Immature natural killer cell (primary cell): ENCODE results near the gene ANKRD22. TPM values are rescaled to one million over a fixed set of nuclear protein-coding genes. Genes with fewer than 3 reads are reported as not detected.
A peak's percentile ranks its signal among the peaks of the same experiment; 100 is the strongest.

Experiments used
- DNase-seq, 3 donors: peaks; one replicate each; pipeline ENCODE4 v3.0.0; 2022; ENCODE audit warnings: mixed read lengths in 1 of 3
- H3K27ac Mint-ChIP-seq, 6 donors: one replicate each; pipeline ENCODE4 v1.8.0; 2020; ENCODE audit warnings: mixed read lengths in 6 of 6, mild to moderate bottlenecking in 5 of 6, inconsistent platforms in 4 of 6, moderate library complexity in 3 of 6
- H3K27me3 Mint-ChIP-seq, 3 donors: one replicate each; pipeline ENCODE4 v1.8.0; 2020 to 2021; ENCODE audit warnings: low read depth in 3 of 3, mild to moderate bottlenecking in 3 of 3, mixed read lengths in 3 of 3, moderate library complexity in 3 of 3, inconsistent platforms in 1 of 3
- H3K36me3 Mint-ChIP-seq, 3 donors: one replicate each; pipeline ENCODE4 v1.8.0; 2020; ENCODE audit warnings: mixed read lengths in 3 of 3, inconsistent platforms in 2 of 3, mild to moderate bottlenecking in 2 of 3
- H3K4me1 Mint-ChIP-seq, 2 donors: one replicate each; pipeline ENCODE4 v1.8.0; 2020; ENCODE audit warnings: inconsistent platforms in 2 of 2, mild to moderate bottlenecking in 2 of 2, mixed read lengths in 2 of 2, moderate library complexity in 1 of 2
- H3K4me3 Mint-ChIP-seq, 5 donors: one replicate each; pipeline ENCODE4 v1.8.0; 2020; ENCODE audit warnings: mild to moderate bottlenecking in 5 of 5, mixed read lengths in 5 of 5, inconsistent platforms in 3 of 5, moderate library complexity in 3 of 5
- H3K9me3 Mint-ChIP-seq, 6 donors: one replicate each; pipeline ENCODE4 v1.8.0; 2020; ENCODE audit warnings: mild to moderate bottlenecking in 6 of 6, mixed read lengths in 6 of 6, inconsistent platforms in 4 of 6, moderate library complexity in 3 of 6
- polyA plus RNA-seq, 3 donors: library from polyadenylated mRNA; unstranded; fragments of 300-500 nt; fragmentation: Illumina TruSeq; gene quantifications; one replicate each; pipeline ENCODE4 v1.2.3, GENCODE V29; 2021

ANKRD22 gene
- polyA plus RNA-seq, 3 donors from 2014 or later: 0.84 to 1.2 TPM; not detected in 1

- Mint-ChIP-seq H3K4me3 (no peak overlapping the region), H3K27ac (no peak overlapping the region), H3K27me3 (no peaks in the 10 kb centered on the region), H3K36me3 (peaks cover 0 to 3% (median 0%) of the 10 kb centered on the region in 3 donors), H3K4me1 (peaks cover 8 to 17% of the 10 kb centered on the region in 2 donors), H3K9me3 (no peaks in the 10 kb centered on the region)
- DNase-seq: no peak
Observed at GRCh38 chr10:88819290-88819689, 32.4 kb downstream of the ANKRD22 start.

GRCh38 chr10:88813200-88813599 lies 38.4 kb downstream of the ANKRD22 start:
- no peaks in the 10 kb centered on the region for H3K36me3 Mint-ChIP-seq
- H3K9me3 Mint-ChIP-seq: no peaks in the 10 kb centered on the region
- DNase-seq: no peak
- peaks cover 8 to 11% of the 10 kb centered on the region in 2 donors for H3K4me1 Mint-ChIP-seq
- H3K27ac Mint-ChIP-seq: peak overlapping the region in 1 of 6 donors; percentile 22
- H3K4me3 Mint-ChIP-seq: no peak overlapping the region
- no peaks in the 10 kb centered on the region for H3K27me3 Mint-ChIP-seq

DNA sequence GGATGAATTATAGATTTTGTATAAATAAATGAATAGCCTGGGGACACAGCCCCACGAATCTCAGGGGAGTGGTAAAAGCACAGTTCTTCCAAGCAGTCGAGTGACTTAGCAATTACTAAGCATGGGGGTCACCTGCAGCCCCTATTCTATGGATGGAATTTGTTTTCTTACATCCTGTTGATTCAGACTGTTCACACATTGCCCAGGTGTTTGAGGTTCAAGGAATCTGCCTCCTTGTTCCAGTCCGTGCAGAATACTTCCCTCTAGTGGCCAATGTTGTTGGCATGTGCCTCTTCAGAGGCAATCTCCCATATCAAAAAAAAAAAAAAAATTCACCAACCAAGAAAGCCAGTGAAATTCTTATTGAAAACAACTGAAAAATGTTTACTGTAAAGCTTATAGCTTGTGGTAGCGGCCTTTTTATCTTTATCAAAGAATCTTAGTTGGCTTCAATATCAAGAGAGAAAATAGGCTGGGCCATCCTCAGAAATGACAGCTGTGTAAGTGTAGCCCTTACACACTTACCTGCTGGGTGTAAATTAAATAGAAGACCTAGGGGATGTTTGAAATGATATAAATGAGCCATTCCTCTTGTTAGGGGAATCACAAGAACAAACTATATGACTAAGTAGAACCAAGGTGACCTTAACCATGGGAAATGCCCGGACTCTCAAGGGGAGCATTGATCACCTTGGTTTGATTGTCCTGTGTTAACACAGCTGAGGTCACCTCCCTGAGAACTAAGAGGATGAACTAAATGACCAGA lies 41.3 kb downstream of the ANKRD22 start:
- DNase-seq: peak; percentile 50 to 57 (median 52)
- Mint-ChIP-seq H3K4me1 (peaks cover 8 to 11% of the 10 kb centered on the region in 2 donors), H3K4me3 (no peak overlapping the region), H3K36me3 (no peaks in the 10 kb centered on the region), H3K27me3 (no peaks in the 10 kb centered on the region), H3K27ac (peak overlapping the region in 1 of 6 donors; percentile 17), H3K9me3 (no peaks in the 10 kb centered on the region)

DNA sequence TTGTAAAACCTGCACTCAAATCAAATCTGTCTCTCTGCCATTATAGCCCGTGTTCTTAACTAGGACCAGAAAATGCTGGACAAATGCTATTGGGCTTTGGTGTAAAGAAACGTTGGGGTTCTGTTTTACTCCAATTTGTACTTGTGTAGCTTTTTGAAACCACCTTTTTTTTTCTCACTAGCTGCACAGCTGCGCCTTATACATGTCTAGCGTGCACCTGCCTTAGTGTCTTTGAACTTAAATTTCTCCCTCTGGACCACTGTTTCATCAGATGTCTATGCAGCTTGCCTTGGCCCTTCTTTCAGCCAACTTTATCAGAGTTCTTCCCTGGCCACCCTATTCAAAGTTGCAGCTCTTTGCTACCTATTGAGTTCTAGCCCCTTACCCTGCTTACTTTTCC lies 42.0 kb downstream of the ANKRD22 start:
- Mint-ChIP-seq H3K4me1 (peaks cover 8 to 11% of the 10 kb centered on the region in 2 donors), H3K4me3 (no peak overlapping the region), H3K27me3 (no peaks in the 10 kb centered on the region), H3K36me3 (no peaks in the 10 kb centered on the region), H3K27ac (peak overlapping the region in 1 of 6 donors; percentile 2), H3K9me3 (no peaks in the 10 kb centered on the region)
- no peak for DNase-seq

- Mint-ChIP-seq H3K36me3 (no peaks in the 10 kb centered on the region), H3K9me3 (no peaks in the 10 kb centered on the region), H3K27me3 (peaks cover 0 to 1% (median 0%) of the 10 kb centered on the region in 3 donors), H3K4me3 (no peak overlapping the region), H3K4me1 (peaks cover 8 to 14% of the 10 kb centered on the region in 2 donors), H3K27ac (peak overlapping the region in 1 of 6 donors; percentile 42)
- DNase-seq: no peak
Observed at GRCh38 chr10:88805924-88806323, 45.7 kb downstream of the ANKRD22 start.

GRCh38 chr10:88805361-88805760 lies 46.3 kb downstream of the ANKRD22 start:
- no peak overlapping the region for H3K27ac Mint-ChIP-seq
- H3K36me3 Mint-ChIP-seq: no peaks in the 10 kb centered on the region
- DNase-seq: no peak
- peaks cover 0 to 1% (median 0%) of the 10 kb centered on the region in 3 donors for H3K27me3 Mint-ChIP-seq
- H3K4me3 Mint-ChIP-seq: no peak overlapping the region
- no peaks in the 10 kb centered on the region for H3K9me3 Mint-ChIP-seq
- H3K4me1 Mint-ChIP-seq: peaks cover 7 to 17% of the 10 kb centered on the region in 2 donors

- Mint-ChIP-seq H3K4me3 (no peak overlapping the region), H3K27ac (no peak overlapping the region), H3K9me3 (no peaks in the 10 kb centered on the region), H3K4me1 (peaks cover 0 to 12% of the 10 kb centered on the region in 2 donors), H3K27me3 (peaks cover 0 to 1% (median 0%) of the 10 kb centered on the region in 3 donors), H3K36me3 (no peaks in the 10 kb centered on the region)
- DNase-seq: no peak
Observed at GRCh38 chr10:88804083-88804812, 47.4 kb downstream of the ANKRD22 start.

GRCh38 chr10:88803641-88804040 lies 48.0 kb downstream of the ANKRD22 start:
- no peak overlapping the region for H3K27ac Mint-ChIP-seq
- H3K4me1 Mint-ChIP-seq: peaks cover 0 to 12% of the 10 kb centered on the region in 2 donors
- H3K36me3 Mint-ChIP-seq: no peaks in the 10 kb centered on the region
- H3K4me3 Mint-ChIP-seq: no peak overlapping the region
- H3K9me3 Mint-ChIP-seq: no peaks in the 10 kb centered on the region
- peaks cover 0 to 1% (median 0%) of the 10 kb centered on the region in 3 donors for H3K27me3 Mint-ChIP-seq
- DNase-seq: no peak

DNA sequence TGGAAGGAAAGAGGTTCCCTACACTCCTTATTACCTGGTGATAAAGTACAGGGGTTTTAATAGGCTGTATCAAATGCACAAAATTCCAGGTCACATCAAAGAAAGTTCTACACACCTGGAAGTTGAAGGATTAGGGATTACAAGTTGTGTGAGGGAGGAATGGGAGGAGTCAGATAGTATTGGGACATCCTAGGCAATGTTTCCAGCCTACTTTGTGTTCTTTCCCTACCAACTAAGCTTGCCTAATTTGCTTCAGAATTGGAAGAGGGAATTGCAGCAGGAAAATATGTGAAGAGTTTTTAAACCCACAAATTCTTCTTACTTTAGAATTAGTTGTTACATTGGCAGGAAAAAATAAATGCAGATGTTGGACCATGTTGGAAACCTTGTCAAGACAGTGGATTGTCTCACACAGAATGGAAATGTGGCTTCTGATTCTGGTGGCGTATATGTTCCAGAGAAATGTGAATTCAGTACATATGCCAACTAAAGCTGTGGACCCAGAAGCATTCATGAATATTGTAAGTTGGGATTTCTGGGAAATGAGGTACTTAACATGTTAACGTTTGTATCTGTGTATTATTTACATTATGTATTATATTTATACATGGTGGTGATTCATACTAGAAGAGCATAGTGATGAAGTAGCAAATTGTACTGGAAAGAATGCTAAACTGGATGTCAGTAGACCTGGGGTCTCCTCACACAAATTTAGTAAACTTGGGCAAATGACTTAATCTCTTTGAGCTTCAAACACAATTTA lies 48.9 kb downstream of the ANKRD22 start, which contains the start of gene LIPM:
Gene LIPM (plus strand): TSS at position 208 of the 763 bp plus-strand sequence. CDS start 167 bp downstream, at position 375.
- Mint-ChIP-seq H3K4me1 (peaks cover 0 to 12% of the 10 kb centered on the region in 2 donors), H3K4me3 (no peak within 1 kb of the TSS), H3K36me3 (no peaks in the 10 kb centered on the region), H3K9me3 (no peaks in the 10 kb centered on the region), H3K27ac (no peak within 1 kb of the TSS), H3K27me3 (peaks cover 0 to 3% (median 0%) of the 10 kb centered on the region in 3 donors)
- no peak for DNase-seq

GRCh38 chr10:88800152-88801125 lies 51.2 kb downstream of the ANKRD22 start:
- DNase-seq: no peak
- H3K27ac Mint-ChIP-seq: no peak overlapping the region
- no peak overlapping the region for H3K4me3 Mint-ChIP-seq
- peaks cover 0 to 3% (median 2%) of the 10 kb centered on the region in 3 donors for H3K27me3 Mint-ChIP-seq
- H3K9me3 Mint-ChIP-seq: no peaks in the 10 kb centered on the region
- peaks cover 0 to 12% of the 10 kb centered on the region in 2 donors for H3K4me1 Mint-ChIP-seq
- no peaks in the 10 kb centered on the region for H3K36me3 Mint-ChIP-seq

DNA sequence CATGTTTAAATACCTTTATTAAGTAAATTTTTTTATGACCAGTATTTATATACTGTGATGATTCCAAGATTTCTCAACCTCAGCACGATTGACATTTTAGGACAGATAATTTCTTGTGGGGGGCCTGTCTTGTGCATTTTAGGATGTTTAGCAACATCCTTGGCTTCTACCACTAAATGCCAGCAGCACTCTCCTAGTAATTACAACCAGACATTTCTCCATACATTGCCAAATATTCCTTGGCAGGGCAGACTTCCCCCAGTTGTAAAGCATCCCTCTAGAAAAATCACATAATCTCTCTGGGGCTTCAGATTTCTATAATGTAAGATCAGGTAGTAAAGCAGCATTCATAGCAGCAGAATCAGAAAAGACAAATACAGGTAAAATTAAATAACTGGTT lies 56.9 kb downstream of the ANKRD22 start:
- H3K4me1 Mint-ChIP-seq: peaks cover 12 to 24% of the 10 kb centered on the region in 2 donors
- no peak overlapping the region for H3K4me3 Mint-ChIP-seq
- no peaks in the 10 kb centered on the region for H3K9me3 Mint-ChIP-seq
- H3K27ac Mint-ChIP-seq: no peak overlapping the region
- H3K27me3 Mint-ChIP-seq: peaks cover 1 to 4% (median 2%) of the 10 kb centered on the region in 3 donors
- DNase-seq: no peak
- no peaks in the 10 kb centered on the region for H3K36me3 Mint-ChIP-seq

- peak overlapping the region in 1 of 5 donors; percentile 30 for H3K4me3 Mint-ChIP-seq
- peak in 2 of 3 donors; percentile 13 to 14 for DNase-seq
- H3K9me3 Mint-ChIP-seq: no peaks in the 10 kb centered on the region
- peaks cover 1 to 4% (median 2%) of the 10 kb centered on the region in 3 donors for H3K27me3 Mint-ChIP-seq
- no peak overlapping the region for H3K27ac Mint-ChIP-seq
- no peaks in the 10 kb centered on the region for H3K36me3 Mint-ChIP-seq
- H3K4me1 Mint-ChIP-seq: peaks cover 12 to 24% of the 10 kb centered on the region in 2 donors
Observed at GRCh38 chr10:88793712-88794299, 57.8 kb downstream of the ANKRD22 start.
